Lung (tissue), 12 donors: ENCODE results near the gene GULP1. TPM values are rescaled to one million over a fixed set of nuclear protein-coding genes. Genes with fewer than 3 reads are reported as not detected.
A peak's percentile ranks its signal among the peaks of the same experiment; 100 is the strongest.

ENCODE experiments used
- ATAC-seq: fragments of 200-7000 bp; cut with Tn5 transposase; one replicate; pipeline ENCODE4 v1.9.1; 2020; ENCODE audit warnings: moderate number of reproducible peaks; ENCODE audit not compliant: insufficient read depth, low FRiP score
- DNase-seq, 3 donors: peaks; one replicate each; pipeline ENCODE4 v3.0.0-alpha.2; 2013 to 2017
- H3K27ac ChIP-seq, 2 donors: one replicate each; pipeline ENCODE4 v1.5.1; 2013; ENCODE audit warnings: mild to moderate bottlenecking in 2 of 2, moderate library complexity in 2 of 2, control low read depth in 1 of 2, inconsistent platforms in 1 of 2, low read depth in 1 of 2, low read length in 1 of 2
- H3K27me3 ChIP-seq, 3 donors: one replicate each; pipeline ENCODE4 v1.5.1; 2013; ENCODE audit warnings: low read length in 2 of 3; ENCODE audit not compliant: control insufficient read depth in 3 of 3, insufficient read depth in 3 of 3
- H3K36me3 ChIP-seq, 4 donors: one replicate each; pipeline ENCODE4 v1.5.1; 2013; ENCODE audit warnings: low read length in 4 of 4, mild to moderate bottlenecking in 1 of 4, moderate library complexity in 1 of 4; ENCODE audit not compliant: control insufficient read depth in 4 of 4, insufficient read depth in 4 of 4
- H3K4me1 ChIP-seq, 5 donors: one replicate each; pipeline ENCODE4 v1.5.1; 2013; ENCODE audit warnings: low read length in 5 of 5, mild to moderate bottlenecking in 2 of 5, moderate library complexity in 1 of 5; ENCODE audit not compliant: control insufficient read depth in 5 of 5, insufficient read depth in 5 of 5
- H3K4me3 ChIP-seq: one replicate; pipeline ENCODE4 v1.5.1; 2013; ENCODE audit warnings: mild to moderate bottlenecking, control low read depth, moderate library complexity
- H3K9ac ChIP-seq, 2 donors: one replicate each; pipeline ENCODE4 v1.5.1; 2013; ENCODE audit warnings: low read length in 2 of 2, control low read depth in 1 of 2; ENCODE audit not compliant: insufficient read depth in 1 of 2
- H3K9me3 ChIP-seq, 4 donors: one replicate each; pipeline ENCODE4 v1.5.1; 2013; ENCODE audit warnings: low read length in 3 of 4, mild to moderate bottlenecking in 1 of 4, moderate library complexity in 1 of 4; ENCODE audit not compliant: control insufficient read depth in 4 of 4, insufficient read depth in 3 of 4
- CTCF ChIP-seq: IDR thresholded peaks from 2 replicates; pipeline ENCODE4 v1.5.1; 2012; ENCODE audit warnings: mild to moderate bottlenecking; ENCODE audit errors: control extremely low read depth, extremely low read depth
- WGBS, 2 donors: extraction: QIAGEN DNeasy Blood & Tissue Kit; methylation state at CpG; one replicate each; pipeline ENCODE4 v1.1.7; 2013; 5-methylcytosine and 5-hydroxymethylcytosine counted together
- polyA plus RNA-seq, 2 donors: library from polyadenylated mRNA; stranded (reverse); fragments of 200-250 nt; gene quantifications; one replicate each; pipeline ENCODE4 v1.2.1, GENCODE V29; 2013
- total RNA-seq, 2 donors: library from RNA; depleted of rRNA in 1 of 2; stranded (reverse); fragments of >200 nt in 1 of 2; gene quantifications; one replicate each; pipeline ENCODE4 v1.2.1, GENCODE V29; 2014 to 2021
- donor health status: control.
- donor health status: control.
- donor health status: Bipolar disorder and iron deficiency.
- donor health status: healthy.
- donor health status: DM: yes; HTN: yes; CAD: no.

Gene GULP1
- total and polyA plus RNA-seq, 4 donors = 9.1 to 86.7 (median 20.1) TPM

- DNase-seq (no peak), ATAC-seq (no peak)
- Histone ChIP-seq H3K27me3 (no peaks in the 10 kb centered on the region), H3K36me3 (peaks cover 0 to 2% (median 0%) of the 10 kb centered on the region in 4 donors), H3K9me3 (no peaks in the 10 kb centered on the region), H3K4me3 (no peak overlapping the region), H3K9ac (no peak overlapping the region), H3K27ac (no peak overlapping the region), H3K4me1 (peaks cover 0 to 14% (median 2%) of the 10 kb centered on the region in 5 donors)
- no peak for TF ChIP-seq CTCF
Measured at GRCh38 chr2:188324067-188324466, 32.4 kb downstream of the GULP1 start.

- Histone ChIP-seq H3K9me3 (no peaks in the 10 kb centered on the region), H3K36me3 (peaks cover 0 to 2% (median 0%) of the 10 kb centered on the region in 4 donors), H3K27ac (no peak overlapping the region), H3K9ac (no peak overlapping the region), H3K27me3 (no peaks in the 10 kb centered on the region), H3K4me1 (peaks cover 0 to 14% (median 2%) of the 10 kb centered on the region in 5 donors), H3K4me3 (no peak overlapping the region)
- ATAC-seq (no peak), DNase-seq (no peak)
- WGBS, 2 donors = 81 to 87% methylated on average over 1 of the region's 1 CpG
- TF ChIP-seq CTCF = no peak
Measured at GRCh38 chr2:188326290-188326668, 34.6 kb downstream of the GULP1 start.

- Histone ChIP-seq H3K9me3 (no peaks in the 10 kb centered on the region), H3K27me3 (no peaks in the 10 kb centered on the region), H3K4me3 (no peak overlapping the region), H3K9ac (no peak overlapping the region), H3K36me3 (peaks cover 0 to 2% (median 0%) of the 10 kb centered on the region in 4 donors), H3K27ac (no peak overlapping the region), H3K4me1 (peaks cover 0 to 14% (median 2%) of the 10 kb centered on the region in 5 donors)
- WGBS, 2 donors = 73 to 81% methylated on average over 4 of the region's 4 CpGs
- ATAC-seq (no peak), DNase-seq (peak in 2 of 3 donors; percentile 42 to 46)
- no peak for TF ChIP-seq CTCF
Measured at GRCh38 chr2:188326669-188327301, 35.1 kb downstream of the GULP1 start.
